Esophagus (tissue), 2 donors: Measurements from ENCODE around the gene TPRG1. TPM values are rescaled to one million over a fixed set of nuclear protein-coding genes. Genes with fewer than 3 reads are reported as not detected.

ENCODE experiments used
- H3K27ac ChIP-seq, 2 donors: one replicate each; pipeline ENCODE4 v1.5.1; 2013; ENCODE audit warnings: low read depth in 2 of 2, mild to moderate bottlenecking in 2 of 2, inconsistent platforms in 1 of 2, low read length in 1 of 2, moderate library complexity in 1 of 2
- H3K27me3 ChIP-seq, 2 donors: one replicate each; pipeline ENCODE4 v1.6.1; 2013; ENCODE audit warnings: low read length in 2 of 2, control low read depth in 1 of 2, mild to moderate bottlenecking in 1 of 2; ENCODE audit not compliant: insufficient read depth in 2 of 2, control insufficient read depth in 1 of 2
- H3K36me3 ChIP-seq, 2 donors: one replicate each; pipeline ENCODE4 v1.6.1; 2013; ENCODE audit warnings: low read length in 1 of 2; ENCODE audit not compliant: control insufficient read depth in 2 of 2, insufficient read depth in 2 of 2
- H3K4me1 ChIP-seq, 2 donors: one replicate each; pipeline ENCODE4 v1.6.1; 2013; ENCODE audit warnings: low read length in 1 of 2; ENCODE audit not compliant: control insufficient read depth in 2 of 2, insufficient read depth in 2 of 2
- H3K4me3 ChIP-seq, 2 donors: one replicate each; pipeline ENCODE4 v1.5.1; 2013; ENCODE audit warnings: low read length in 2 of 2, mild to moderate bottlenecking in 2 of 2, low read depth in 1 of 2, moderate library complexity in 1 of 2
- H3K9me3 ChIP-seq, 2 donors: one replicate each; pipeline ENCODE4 v1.6.1; 2013; ENCODE audit warnings: mild to moderate bottlenecking in 2 of 2, low read depth in 1 of 2, low read length in 1 of 2, moderate library complexity in 1 of 2; ENCODE audit not compliant: control insufficient read depth in 2 of 2, insufficient read depth in 1 of 2
- WGBS, 2 donors: extraction: QIAGEN DNeasy Blood & Tissue Kit; methylation state at CpG; one replicate each; pipeline ENCODE4 v1.1.7; 2013; 5-methylcytosine and 5-hydroxymethylcytosine counted together
- polyA plus RNA-seq, 2 donors: library from polyadenylated mRNA; stranded (reverse); fragments of 200-250 nt; gene quantifications; one replicate each; pipeline ENCODE4 v1.2.3, GENCODE V29; 2013
- donor health status: healthy with polysubstance abuse.
- donor health status: Bipolar disorder and iron deficiency.

The TPRG1 gene
- polyA plus RNA-seq, 2 donors: 50.3 to 61.0 TPM

DNA sequence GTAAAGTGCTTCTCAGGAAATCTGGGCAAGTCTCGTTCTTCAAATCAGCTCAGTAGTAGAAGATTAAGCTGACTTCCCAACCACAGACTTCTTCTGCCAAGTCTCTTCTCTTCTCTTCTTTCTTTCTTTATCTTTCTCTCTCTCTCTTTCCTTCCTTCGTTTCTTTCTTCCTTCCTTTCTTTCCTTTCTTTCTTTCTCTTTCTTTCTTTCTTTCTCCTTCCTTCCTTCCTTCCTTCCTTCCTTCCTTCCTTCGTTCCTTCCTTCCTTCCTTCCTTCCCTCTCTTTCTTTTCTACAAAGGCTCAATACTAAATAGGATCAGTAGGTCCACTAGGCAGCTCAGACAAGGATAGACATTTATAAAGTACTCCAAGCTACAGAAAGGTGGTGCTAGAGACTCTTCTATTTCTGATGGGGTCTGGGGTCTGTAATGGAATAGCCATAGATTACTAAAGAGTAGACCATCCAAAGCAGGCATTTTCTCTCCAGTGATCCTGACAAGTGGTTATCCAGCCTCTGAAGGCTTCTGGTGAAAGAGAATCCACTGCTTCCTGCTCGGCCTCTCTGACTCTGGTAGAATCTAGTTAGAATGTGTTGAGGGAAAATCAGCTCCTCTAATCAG is 100.8 kb downstream of the TPRG1 start:
- Histone ChIP-seq H3K4me3 (no peak overlapping the region), H3K36me3 (no peaks in the 10 kb centered on the region), H3K9me3 (no peaks in the 10 kb centered on the region), H3K4me1 (peaks cover 0 to 7% of the 10 kb centered on the region in 2 donors), H3K27me3 (no peaks in the 10 kb centered on the region), H3K27ac (no peak overlapping the region)
- WGBS, 2 donors: 60 to 67% methylated on average over 4 of the region's 4 CpGs

DNA sequence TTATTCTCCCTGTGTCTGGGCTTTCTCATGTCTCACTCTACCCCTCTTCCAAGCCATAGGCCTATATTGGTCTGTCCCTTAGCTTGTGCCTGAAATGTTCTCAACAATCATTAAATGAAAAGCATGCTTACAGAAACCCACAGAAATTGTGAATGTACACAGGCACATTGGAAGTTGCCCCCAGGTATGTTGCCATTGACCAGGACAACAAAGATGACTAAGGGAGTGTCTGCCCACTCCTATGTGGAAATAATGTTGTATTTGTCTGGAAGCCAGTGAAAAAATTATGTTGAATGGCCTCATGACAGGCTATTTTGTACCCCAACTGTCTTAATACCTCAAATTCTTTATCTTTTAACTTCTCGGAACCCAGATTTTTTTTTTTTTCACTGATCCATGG is 102.0 kb downstream of the TPRG1 start:
- no peaks in the 10 kb centered on the region for H3K9me3 ChIP-seq

DNA sequence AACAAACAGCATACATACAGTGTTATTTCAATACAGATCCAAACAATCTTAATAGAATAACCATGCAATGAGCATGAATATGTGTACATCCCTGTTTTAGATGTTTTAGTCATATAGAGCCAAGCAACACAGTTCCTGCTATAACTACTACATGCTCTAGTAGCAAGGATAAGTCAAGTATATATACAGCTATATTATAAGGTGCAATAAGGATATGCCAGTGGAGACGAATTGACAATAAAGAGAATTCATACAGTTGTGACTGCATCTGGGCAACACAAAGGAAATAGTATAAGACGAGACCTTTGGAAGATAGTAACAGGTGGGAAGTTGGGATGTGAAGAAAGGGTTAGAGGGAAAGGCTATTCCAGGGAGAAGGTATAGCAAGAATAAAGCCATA is 103.4 kb downstream of the TPRG1 start:
- Histone ChIP-seq H3K36me3 (no peaks in the 10 kb centered on the region), H3K9me3 (no peaks in the 10 kb centered on the region), H3K27ac (no peak overlapping the region), H3K4me1 (peaks cover 0 to 4% of the 10 kb centered on the region in 2 donors), H3K27me3 (no peaks in the 10 kb centered on the region), H3K4me3 (no peak overlapping the region)
- 86 to 91% methylated on average over 2 of the region's 2 CpGs for WGBS, 2 donors

More for the DNA sequence above, 102.0 kb downstream of the TPRG1 start:
- no peaks in the 10 kb centered on the region for H3K36me3 ChIP-seq
- peaks cover 0 to 4% of the 10 kb centered on the region in 2 donors for H3K4me1 ChIP-seq
- H3K27me3 ChIP-seq: no peaks in the 10 kb centered on the region
- 93 to 94% methylated on average over 1 of the region's 1 CpG for WGBS, 2 donors
- no peak overlapping the region for H3K27ac ChIP-seq
- no peak overlapping the region for H3K4me3 ChIP-seq

DNA sequence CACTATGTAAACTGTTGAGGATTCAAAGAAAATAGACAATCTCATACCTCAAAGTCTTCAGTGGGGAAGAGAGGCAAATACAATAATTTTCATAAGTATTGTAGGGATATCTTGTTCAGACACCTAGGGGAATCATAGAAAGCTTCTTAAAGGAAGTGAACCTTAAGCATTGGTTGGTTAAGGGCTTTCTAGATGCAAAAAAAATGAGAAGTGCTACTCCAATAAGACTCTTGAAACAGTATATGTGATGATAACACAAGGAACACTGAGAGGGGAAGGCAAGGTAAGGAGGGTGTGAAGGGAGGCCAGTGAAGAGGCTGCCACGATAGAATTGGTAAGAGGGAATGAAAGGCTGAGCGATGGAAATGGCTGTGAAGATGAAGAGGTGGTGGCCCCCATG is 104.1 kb downstream of the TPRG1 start:
- H3K4me3 ChIP-seq: no peak overlapping the region
- H3K27ac ChIP-seq: no peak overlapping the region
- no peaks in the 10 kb centered on the region for H3K36me3 ChIP-seq
- peaks cover 0 to 2% of the 10 kb centered on the region in 2 donors for H3K4me1 ChIP-seq
- no peaks in the 10 kb centered on the region for H3K9me3 ChIP-seq
- no peaks in the 10 kb centered on the region for H3K27me3 ChIP-seq
- WGBS, 2 donors: 85 to 94% methylated on average over 2 of the region's 2 CpGs

DNA sequence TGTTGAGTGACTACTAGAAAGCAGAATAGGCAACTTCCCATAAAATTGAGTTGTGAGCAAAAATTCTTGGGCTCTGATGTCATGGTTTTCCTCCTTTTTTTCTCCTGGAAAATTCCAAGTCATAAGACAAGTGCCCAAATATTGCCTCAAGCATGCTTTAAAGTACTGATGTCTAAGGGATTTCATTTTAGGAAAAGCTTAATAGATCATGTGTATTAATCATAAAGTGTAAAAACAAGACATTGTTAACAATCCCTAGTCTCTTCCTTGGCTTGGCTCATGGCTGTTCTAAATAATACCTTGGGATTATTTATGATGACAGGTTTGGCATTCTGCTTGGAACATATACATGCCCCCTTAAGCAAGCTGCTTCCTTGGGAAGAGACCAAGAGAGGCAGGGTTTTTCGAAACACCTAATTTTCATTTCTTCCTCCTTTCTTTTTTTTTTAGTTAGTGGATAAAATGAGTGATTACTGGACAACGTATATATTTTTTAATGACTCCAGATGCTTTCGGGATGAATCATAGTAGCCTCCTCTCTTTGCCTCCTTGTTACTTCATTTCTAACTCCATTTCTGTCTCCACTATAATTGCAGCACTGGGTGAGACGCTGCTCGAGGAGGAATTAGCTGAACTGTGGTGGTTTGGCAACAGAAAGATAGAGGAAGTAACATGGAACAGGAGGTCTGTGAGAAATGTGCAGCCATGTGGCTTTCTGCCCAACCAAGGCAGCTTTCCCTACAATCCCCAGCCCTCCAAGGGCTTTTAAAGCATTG is 104.9 kb downstream of the TPRG1 start:
- peaks cover 0 to 2% of the 10 kb centered on the region in 2 donors for H3K4me1 ChIP-seq
- no peak overlapping the region for H3K4me3 ChIP-seq
- H3K9me3 ChIP-seq: no peaks in the 10 kb centered on the region
- no peaks in the 10 kb centered on the region for H3K27me3 ChIP-seq
- peak overlapping the region; percentile 68 for H3K27ac ChIP-seq
- H3K36me3 ChIP-seq: no peaks in the 10 kb centered on the region
- 15 to 40% methylated on average over 5 of the region's 5 CpGs for WGBS, 2 donors

DNA sequence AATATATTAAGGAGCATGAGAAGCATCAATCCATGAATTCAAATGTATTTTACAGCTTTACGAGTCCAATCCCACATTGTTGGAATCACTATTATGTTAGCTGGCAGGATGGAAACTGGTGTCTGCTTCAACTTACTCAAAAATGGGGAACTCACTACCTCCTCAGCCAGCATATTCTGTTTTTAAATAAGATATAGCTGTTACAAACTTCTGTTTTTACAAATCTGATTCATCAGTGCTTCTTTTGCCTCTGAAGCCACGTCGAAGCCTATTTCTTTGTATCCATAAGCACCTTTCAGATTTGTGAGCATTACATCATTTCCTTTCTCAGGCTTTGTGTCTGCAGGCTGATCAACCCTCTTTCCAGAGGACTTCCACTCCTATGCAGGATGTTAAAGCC is 105.9 kb downstream of the TPRG1 start:
- H3K4me1 ChIP-seq: peaks cover 0 to 2% of the 10 kb centered on the region in 2 donors
- WGBS, 2 donors: 53 to 62% methylated on average over 3 of the region's 3 CpGs
- H3K27me3 ChIP-seq: no peaks in the 10 kb centered on the region
- H3K27ac ChIP-seq: no peak overlapping the region
- no peaks in the 10 kb centered on the region for H3K36me3 ChIP-seq
- H3K9me3 ChIP-seq: no peaks in the 10 kb centered on the region
- no peak overlapping the region for H3K4me3 ChIP-seq

DNA sequence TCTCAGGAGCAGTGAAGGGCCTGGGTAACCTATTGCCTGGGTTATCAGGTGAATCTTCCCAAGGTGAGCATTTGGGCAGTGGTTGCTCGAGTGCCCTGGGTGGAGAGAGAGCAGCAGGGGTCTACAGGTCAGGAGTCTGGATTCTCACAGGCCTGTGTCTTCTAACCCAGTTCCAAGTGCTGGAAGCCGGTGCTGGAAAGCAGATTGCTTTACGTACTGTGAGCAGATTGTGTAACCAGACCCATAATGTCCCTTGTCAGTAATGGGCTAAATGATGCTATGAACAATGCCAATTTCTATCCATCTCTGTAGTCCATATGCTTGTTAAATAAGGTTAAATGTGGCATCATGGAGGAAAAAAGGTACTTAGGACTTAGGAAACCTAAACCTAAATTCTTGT is 106.5 kb downstream of the TPRG1 start:
- H3K4me1 ChIP-seq: peaks cover 0 to 2% of the 10 kb centered on the region in 2 donors
- WGBS, 2 donors: 89% methylated on average over 3 of the region's 3 CpGs
- no peak overlapping the region for H3K4me3 ChIP-seq
- H3K9me3 ChIP-seq: no peaks in the 10 kb centered on the region
- no peaks in the 10 kb centered on the region for H3K36me3 ChIP-seq
- no peaks in the 10 kb centered on the region for H3K27me3 ChIP-seq
- H3K27ac ChIP-seq: no peak overlapping the region

DNA sequence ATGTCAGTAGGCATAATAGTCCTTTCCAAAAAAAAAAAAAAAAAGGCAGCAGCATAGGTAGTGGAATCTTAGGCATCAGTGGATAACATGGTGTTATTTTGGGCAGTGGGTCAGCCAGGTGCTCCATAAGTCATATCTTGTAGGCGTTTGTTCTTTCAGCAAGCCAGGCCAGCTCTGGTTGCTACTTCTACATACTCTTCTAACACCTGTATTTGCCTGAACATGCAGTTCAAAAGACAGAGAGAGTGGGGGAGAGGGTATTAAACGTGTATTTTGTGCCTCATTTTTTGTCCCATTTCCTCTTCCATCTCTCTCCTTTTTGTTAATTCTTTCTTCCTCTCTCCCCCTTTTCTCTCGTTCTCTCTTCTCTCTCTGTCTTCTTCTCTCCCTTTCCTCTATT is 110.4 kb downstream of the TPRG1 start:
- Histone ChIP-seq H3K4me3 (no peak overlapping the region), H3K27me3 (no peaks in the 10 kb centered on the region), H3K36me3 (no peaks in the 10 kb centered on the region), H3K4me1 (no peaks in the 10 kb centered on the region), H3K27ac (no peak overlapping the region), H3K9me3 (no peaks in the 10 kb centered on the region)
- 44 to 72% methylated on average over 3 of the region's 3 CpGs for WGBS, 2 donors

DNA sequence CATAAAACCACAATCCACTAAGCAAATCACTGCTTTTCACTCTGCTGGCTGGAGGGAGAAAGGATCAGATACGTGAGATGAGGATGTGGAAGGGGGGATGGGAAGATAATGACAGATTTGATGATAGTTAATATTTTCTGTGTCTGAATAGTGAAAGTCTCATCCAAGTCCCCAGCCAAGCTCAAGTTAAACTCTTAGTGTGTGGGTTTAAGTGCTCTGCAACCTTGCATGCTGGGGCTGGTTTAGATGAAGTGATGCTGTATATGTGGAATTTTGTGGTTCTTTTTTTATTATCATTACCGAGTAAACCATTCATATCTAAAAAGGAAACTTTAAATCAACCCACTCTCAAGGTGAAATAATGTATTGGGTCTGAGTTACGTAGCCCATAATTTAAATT is 111.0 kb downstream of the TPRG1 start:
- Histone ChIP-seq H3K27ac (no peak overlapping the region), H3K4me1 (no peaks in the 10 kb centered on the region), H3K9me3 (no peaks in the 10 kb centered on the region), H3K4me3 (no peak overlapping the region), H3K27me3 (no peaks in the 10 kb centered on the region), H3K36me3 (no peaks in the 10 kb centered on the region)
- WGBS, 2 donors: 47 to 57% methylated on average over 3 of the region's 3 CpGs

DNA sequence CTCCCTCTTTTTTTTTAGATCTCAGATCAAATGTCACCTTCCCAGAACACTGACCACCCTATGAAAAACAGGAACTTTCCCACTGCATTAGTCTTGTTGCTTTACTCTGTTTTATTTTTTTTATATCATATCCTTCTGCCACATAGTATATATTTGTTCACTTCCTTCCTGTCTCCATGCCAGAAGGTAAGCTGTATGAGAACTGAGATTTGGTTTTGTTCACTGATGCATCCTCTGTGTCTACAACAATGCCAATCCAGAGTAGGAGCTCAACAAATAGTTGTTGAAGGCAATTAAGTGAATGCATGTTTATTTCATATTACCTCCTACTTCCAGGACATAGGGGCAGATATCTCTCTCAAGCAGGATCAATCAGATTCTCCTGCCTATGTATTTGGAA is 114.4 kb downstream of the TPRG1 start:
- H3K36me3 ChIP-seq: no peaks in the 10 kb centered on the region
- no peaks in the 10 kb centered on the region for H3K27me3 ChIP-seq
- no peaks in the 10 kb centered on the region for H3K4me1 ChIP-seq
- H3K4me3 ChIP-seq: no peak overlapping the region
- no peak overlapping the region for H3K27ac ChIP-seq
- no peaks in the 10 kb centered on the region for H3K9me3 ChIP-seq
